ENCODE results near the gene SNX27.

DNA sequence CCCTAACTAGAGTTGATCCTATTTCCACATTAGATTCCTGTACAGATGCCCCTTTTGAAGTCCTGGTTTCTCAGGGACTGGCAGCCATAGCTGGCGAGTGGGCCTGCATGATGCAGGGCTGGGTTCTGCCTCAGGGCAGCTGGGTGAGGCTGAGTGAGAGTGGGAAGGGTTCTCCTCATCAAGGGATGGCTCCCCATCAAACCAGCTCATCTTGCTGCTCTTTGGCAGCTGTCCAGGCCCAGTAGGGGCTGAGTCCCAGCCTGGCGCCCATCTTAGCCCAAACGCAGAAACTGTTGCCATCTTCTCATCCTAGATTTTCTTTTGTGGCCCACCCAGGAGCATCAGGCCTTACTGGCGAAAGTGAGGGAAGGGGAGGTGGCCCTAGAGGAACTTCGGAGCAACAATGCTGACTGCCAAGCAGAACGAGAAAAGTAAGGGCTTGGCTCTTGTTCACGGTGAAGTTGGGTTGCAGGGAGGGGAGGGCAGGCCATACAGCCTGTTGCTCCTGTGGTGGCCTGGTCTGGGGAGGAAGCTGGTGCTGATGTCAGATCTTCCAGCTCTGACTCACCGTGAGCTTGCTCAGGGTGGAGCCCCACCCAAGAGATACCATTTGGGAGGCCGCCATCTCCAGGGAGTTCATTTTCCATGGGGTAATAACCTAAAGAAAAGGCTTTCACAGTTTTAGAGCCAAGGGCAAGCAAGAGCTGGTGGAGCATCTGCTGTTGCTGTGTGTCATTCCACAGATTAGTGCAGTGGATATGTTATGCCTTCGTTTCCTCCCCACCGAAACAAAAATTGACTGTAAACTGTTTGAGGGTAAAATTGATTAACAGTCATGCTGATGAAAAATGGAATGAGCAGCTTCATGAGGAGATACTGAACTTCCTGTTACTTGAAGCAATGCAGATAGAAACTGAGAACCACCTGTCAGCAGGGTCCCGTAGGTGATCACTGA is 37.0 kb upstream of the SNX27 start:
- TF ChIP-seq, protein P1, sequence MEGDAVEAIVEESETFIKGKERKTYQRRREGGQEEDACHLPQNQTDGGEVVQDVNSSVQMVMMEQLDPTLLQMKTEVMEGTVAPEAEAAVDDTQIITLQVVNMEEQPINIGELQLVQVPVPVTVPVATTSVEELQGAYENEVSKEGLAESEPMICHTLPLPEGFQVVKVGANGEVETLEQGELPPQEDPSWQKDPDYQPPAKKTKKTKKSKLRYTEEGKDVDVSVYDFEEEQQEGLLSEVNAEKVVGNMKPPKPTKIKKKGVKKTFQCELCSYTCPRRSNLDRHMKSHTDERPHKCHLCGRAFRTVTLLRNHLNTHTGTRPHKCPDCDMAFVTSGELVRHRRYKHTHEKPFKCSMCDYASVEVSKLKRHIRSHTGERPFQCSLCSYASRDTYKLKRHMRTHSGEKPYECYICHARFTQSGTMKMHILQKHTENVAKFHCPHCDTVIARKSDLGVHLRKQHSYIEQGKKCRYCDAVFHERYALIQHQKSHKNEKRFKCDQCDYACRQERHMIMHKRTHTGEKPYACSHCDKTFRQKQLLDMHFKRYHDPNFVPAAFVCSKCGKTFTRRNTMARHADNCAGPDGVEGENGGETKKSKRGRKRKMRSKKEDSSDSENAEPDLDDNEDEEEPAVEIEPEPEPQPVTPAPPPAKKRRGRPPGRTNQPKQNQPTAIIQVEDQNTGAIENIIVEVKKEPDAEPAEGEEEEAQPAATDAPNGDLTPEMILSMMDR (IDR thresholded peaks at IDR 0.05), result no peak
- TF ChIP-seq POLR2AphosphoS5 (IDR thresholded peaks at IDR 0.05), result no peak
